ENCODE results near the gene ZNF83. TPM values are rescaled to one million over a fixed set of nuclear protein-coding genes. Genes with fewer than 3 reads are reported as not detected.

Gene ZNF83
- total RNA-seq, 4 donors from 2014 or later: 21.3 to 92.9 (median 41.4) TPM

DNA sequence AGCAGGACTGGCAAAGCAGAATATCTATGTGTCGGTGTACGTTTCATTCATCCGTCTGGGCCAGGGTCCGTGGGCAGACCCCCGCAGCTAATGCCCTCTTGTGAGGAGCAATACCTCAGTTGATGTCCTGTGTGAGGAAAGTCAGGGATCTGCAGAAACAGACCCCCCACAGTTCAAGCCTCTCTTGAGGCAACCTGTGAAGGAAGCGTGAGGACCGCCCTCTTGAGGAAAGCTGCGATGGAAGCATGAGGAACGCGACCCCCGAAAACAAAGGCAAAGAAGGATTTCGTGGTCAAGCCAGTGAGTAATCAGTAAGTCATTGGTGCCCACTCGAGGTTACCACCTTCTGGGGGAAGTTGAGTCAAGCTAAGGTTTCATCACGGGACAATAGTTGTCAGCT is 20.9 kb upstream of the ZNF83 start:
- Histone ChIP-seq H3K36me3 (peaks cover 74% of the 10 kb centered on the region), H3K9me3 (no peaks in the 10 kb centered on the region), H3K4me3 (no peak overlapping the region), H3K27me3 (no peaks in the 10 kb centered on the region), H3K4me1 (no peaks in the 10 kb centered on the region), H3K27ac (no peak overlapping the region)
- no peak for DNase-seq (ENCODE audit: low spot score in 2 of 2)
- TF ChIP-seq POLR2AphosphoS5 (IDR thresholded peaks at IDR 0.05): no peak
- no peak for TF ChIP-seq CTCF (IDR thresholded peaks at IDR 0.05)
- TF ChIP-seq POLR2A (IDR thresholded peaks at IDR 0.05): no peak
- no peak for TF ChIP-seq EP300 (IDR thresholded peaks at IDR 0.05)
- 78% methylated on average over 14 of the region's 14 CpGs for WGBS

- no peaks in the 10 kb centered on the region for H3K9me3 ChIP-seq
- 81% methylated on average over 5 of the region's 5 CpGs for WGBS
Observed at GRCh38 chr19:52658595-52658994, 20.4 kb upstream of the ZNF83 start.

GRCh38 chr19:52653161-52653560 is 15.0 kb upstream of the ZNF83 start:
- H3K9me3 ChIP-seq: no peaks in the 10 kb centered on the region
- DNase-seq (ENCODE audit: low spot score in 2 of 2): no peak
- H3K36me3 ChIP-seq: peaks cover 57% of the 10 kb centered on the region
- no peak for TF ChIP-seq POLR2AphosphoS5 (IDR thresholded peaks at IDR 0.05)
- no peak for TF ChIP-seq EP300 (IDR thresholded peaks at IDR 0.05)
- TF ChIP-seq CTCF (IDR thresholded peaks at IDR 0.05): no peak
- no peak for TF ChIP-seq POLR2A (IDR thresholded peaks at IDR 0.05)
- no peak overlapping the region for H3K4me3 ChIP-seq
- no peaks in the 10 kb centered on the region for H3K27me3 ChIP-seq
- no peak overlapping the region for H3K27ac ChIP-seq
- WGBS: 90% methylated on average over 4 of the region's 4 CpGs
- no peaks in the 10 kb centered on the region for H3K4me1 ChIP-seq

More at GRCh38 chr19:52658595-52658994, 20.4 kb upstream of the ZNF83 start:
- Histone ChIP-seq H3K27ac (no peak overlapping the region), H3K4me3 (no peak overlapping the region), H3K4me1 (no peaks in the 10 kb centered on the region), H3K36me3 (peaks cover 78% of the 10 kb centered on the region), H3K27me3 (no peaks in the 10 kb centered on the region)
- no peak for TF ChIP-seq CTCF (IDR thresholded peaks at IDR 0.05)
- no peak for TF ChIP-seq POLR2AphosphoS5 (IDR thresholded peaks at IDR 0.05)
- TF ChIP-seq POLR2A (IDR thresholded peaks at IDR 0.05): no peak
- no peak for TF ChIP-seq EP300 (IDR thresholded peaks at IDR 0.05)
- no peak for DNase-seq (ENCODE audit: low spot score in 2 of 2)

- Histone ChIP-seq H3K4me1 (no peaks in the 10 kb centered on the region), H3K27me3 (no peaks in the 10 kb centered on the region), H3K9me3 (peaks cover under 1% of the 10 kb centered on the region), H3K27ac (no peak overlapping the region), H3K4me3 (no peak overlapping the region), H3K36me3 (peaks cover 49% of the 10 kb centered on the region)
- DNase-seq (ENCODE audit: low spot score in 2 of 2): no peak
- TF ChIP-seq POLR2AphosphoS5 (IDR thresholded peaks at IDR 0.05) (no peak), CTCF (IDR thresholded peaks at IDR 0.05) (no peak)
- WGBS: 93% methylated on average over 5 of the region's 5 CpGs
Observed at GRCh38 chr19:52651956-52652355, 13.8 kb upstream of the ZNF83 start.

DNA sequence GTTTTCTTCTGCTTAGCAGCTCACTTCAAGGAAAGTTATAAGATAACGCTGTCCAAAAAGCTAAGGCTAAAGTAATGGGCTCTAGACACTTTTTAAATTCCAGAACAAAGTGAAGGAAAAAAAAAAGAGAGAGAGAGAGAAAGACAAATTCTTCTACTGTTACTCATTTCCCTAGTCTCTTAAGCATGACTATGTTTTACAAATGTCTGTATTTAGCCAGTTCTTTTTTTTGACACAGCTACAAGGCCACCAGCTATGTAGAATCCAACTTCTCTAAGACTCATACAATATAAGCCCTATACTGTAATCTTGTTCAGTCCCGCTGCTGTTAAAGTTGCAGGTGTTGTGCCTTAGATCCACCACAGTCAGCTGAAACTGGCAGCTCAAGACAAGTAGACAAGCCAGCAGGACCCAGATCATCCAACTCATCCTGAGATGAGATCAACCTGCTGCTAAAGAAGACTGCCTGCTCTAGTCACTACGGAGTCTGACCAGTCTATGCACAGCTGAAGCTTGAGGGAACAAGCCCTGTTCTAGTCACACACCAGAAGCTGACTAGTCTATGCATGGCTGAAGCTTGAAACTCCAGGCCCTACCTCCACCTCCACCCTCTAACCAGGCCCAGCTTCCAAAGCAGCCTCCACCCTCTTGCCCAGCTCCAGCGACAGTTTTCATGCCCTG is 10.3 kb upstream of the ZNF83 start:
- TF ChIP-seq POLR2AphosphoS5 (IDR thresholded peaks at IDR 0.05) (no peak), CTCF (IDR thresholded peaks at IDR 0.05) (no peak), POLR2A (IDR thresholded peaks at IDR 0.05) (no peak), EP300 (IDR thresholded peaks at IDR 0.05) (no peak)
- peaks cover 12% of the 10 kb centered on the region for H3K9me3 ChIP-seq

More for the DNA sequence above, 10.3 kb upstream of the ZNF83 start:
- no peak for DNase-seq (ENCODE audit: low spot score in 2 of 2)
- Histone ChIP-seq H3K4me1 (no peaks in the 10 kb centered on the region), H3K27me3 (no peaks in the 10 kb centered on the region), H3K27ac (no peak overlapping the region), H3K36me3 (peaks cover 22% of the 10 kb centered on the region), H3K4me3 (no peak overlapping the region)
- 85% methylated on average over 4 of the region's 4 CpGs for WGBS

Measured in suprapubic skin (tissue), 4 donors.